Gastrocnemius medialis (tissue), 4 donors: ENCODE results near the gene LRP5.

Experiments used
- POLR2A ChIP-seq, 2 donors: fragments of 450-650 bp; IDR thresholded peaks; one replicate each; pipeline ENCODE4 v1.6.1; 2017; ENCODE audit warnings: antibody characterized with exemption in 2 of 2, mild to moderate bottlenecking in 2 of 2, moderate library complexity in 2 of 2
- TF ChIP-seq, protein P1 (sequence below), 5 experiments: fragments of 450-650 bp in 3 of 5; fragments of 200-600 bp in 2 of 5; sonication (generic) in 2 of 5; IDR thresholded peaks in 4 of 5; conservative IDR thresholded peaks in 1 of 5; 1 replicate in 4 of 5; 2 replicates in 1 of 5; pipeline ENCODE4 v1.5.1; 2016 to 2019; ENCODE audit warnings: antibody characterized with exemption in 5 of 5, mild to moderate bottlenecking in 3 of 5, moderate library complexity in 3 of 5

DNA sequence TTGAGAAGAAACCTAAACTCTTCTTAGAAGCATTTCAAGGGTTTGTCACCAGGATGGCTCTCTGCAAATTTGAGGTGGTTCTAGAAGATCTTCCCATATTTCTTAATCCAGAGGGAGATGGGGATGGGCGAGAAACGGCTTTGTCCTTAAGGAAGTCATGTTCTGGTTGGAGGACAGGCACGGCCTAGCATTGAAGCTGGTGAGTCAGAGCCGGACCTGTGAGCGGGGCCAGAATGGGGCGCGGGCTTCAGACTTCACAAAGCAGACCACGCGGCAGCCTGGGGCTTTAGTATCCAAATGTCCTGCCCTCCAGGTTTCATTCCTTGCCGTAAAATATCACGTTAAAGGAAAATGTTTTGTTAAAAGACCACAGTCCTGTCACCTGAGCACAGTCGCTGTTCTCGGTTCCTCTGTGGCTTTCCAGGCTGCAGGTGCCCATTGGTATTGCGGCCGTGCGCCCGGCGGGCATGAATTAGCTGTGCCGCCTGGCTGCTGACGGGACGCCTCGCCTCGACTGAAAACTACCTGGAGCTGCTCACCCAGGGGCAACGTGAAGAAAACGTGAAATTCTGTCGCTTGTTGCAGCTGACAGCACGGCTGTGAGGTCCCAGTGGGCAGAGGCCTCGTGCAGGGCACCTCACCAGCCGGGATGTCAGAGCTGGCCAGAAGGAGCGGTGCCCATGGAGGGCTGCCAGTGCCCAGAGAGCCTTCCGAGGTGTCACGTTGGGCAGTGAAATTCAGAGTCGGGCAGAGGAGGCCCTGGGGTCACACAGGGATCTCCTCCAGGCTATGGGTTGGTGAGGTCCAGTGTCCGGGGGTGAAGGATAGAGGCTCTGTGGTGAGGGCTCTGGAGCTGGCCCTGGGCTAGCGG is 59.0 kb downstream of the LRP5 start:
- TF ChIP-seq POLR2A (IDR thresholded peaks at IDR 0.05), result no peak
- TF ChIP-seq, protein P1, sequence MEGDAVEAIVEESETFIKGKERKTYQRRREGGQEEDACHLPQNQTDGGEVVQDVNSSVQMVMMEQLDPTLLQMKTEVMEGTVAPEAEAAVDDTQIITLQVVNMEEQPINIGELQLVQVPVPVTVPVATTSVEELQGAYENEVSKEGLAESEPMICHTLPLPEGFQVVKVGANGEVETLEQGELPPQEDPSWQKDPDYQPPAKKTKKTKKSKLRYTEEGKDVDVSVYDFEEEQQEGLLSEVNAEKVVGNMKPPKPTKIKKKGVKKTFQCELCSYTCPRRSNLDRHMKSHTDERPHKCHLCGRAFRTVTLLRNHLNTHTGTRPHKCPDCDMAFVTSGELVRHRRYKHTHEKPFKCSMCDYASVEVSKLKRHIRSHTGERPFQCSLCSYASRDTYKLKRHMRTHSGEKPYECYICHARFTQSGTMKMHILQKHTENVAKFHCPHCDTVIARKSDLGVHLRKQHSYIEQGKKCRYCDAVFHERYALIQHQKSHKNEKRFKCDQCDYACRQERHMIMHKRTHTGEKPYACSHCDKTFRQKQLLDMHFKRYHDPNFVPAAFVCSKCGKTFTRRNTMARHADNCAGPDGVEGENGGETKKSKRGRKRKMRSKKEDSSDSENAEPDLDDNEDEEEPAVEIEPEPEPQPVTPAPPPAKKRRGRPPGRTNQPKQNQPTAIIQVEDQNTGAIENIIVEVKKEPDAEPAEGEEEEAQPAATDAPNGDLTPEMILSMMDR (IDR thresholded peaks at IDR 0.05 in 4 of 5, conservative IDR thresholded peaks at IDR 0.05 in 1 of 5), result no peak
